Immature natural killer cell (primary cell): ENCODE data around the gene DLEC1. TPM values are rescaled to one million over a fixed set of nuclear protein-coding genes. Genes with fewer than 3 reads are reported as not detected.

Experiments used
- DNase-seq, 3 donors: peaks; one replicate each; pipeline ENCODE4 v3.0.0; 2022; ENCODE audit warnings: mixed read lengths in 1 of 3
- H3K27ac Mint-ChIP-seq, 6 donors: one replicate each; pipeline ENCODE4 v1.8.0; 2020; ENCODE audit warnings: mixed read lengths in 6 of 6, mild to moderate bottlenecking in 5 of 6, inconsistent platforms in 4 of 6, moderate library complexity in 3 of 6
- H3K27me3 Mint-ChIP-seq, 3 donors: one replicate each; pipeline ENCODE4 v1.8.0; 2020 to 2021; ENCODE audit warnings: low read depth in 3 of 3, mild to moderate bottlenecking in 3 of 3, mixed read lengths in 3 of 3, moderate library complexity in 3 of 3, inconsistent platforms in 1 of 3
- H3K36me3 Mint-ChIP-seq, 3 donors: one replicate each; pipeline ENCODE4 v1.8.0; 2020; ENCODE audit warnings: mixed read lengths in 3 of 3, inconsistent platforms in 2 of 3, mild to moderate bottlenecking in 2 of 3
- H3K4me1 Mint-ChIP-seq, 2 donors: one replicate each; pipeline ENCODE4 v1.8.0; 2020; ENCODE audit warnings: inconsistent platforms in 2 of 2, mild to moderate bottlenecking in 2 of 2, mixed read lengths in 2 of 2, moderate library complexity in 1 of 2
- H3K4me3 Mint-ChIP-seq, 5 donors: one replicate each; pipeline ENCODE4 v1.8.0; 2020; ENCODE audit warnings: mild to moderate bottlenecking in 5 of 5, mixed read lengths in 5 of 5, inconsistent platforms in 3 of 5, moderate library complexity in 3 of 5
- H3K9me3 Mint-ChIP-seq, 6 donors: one replicate each; pipeline ENCODE4 v1.8.0; 2020; ENCODE audit warnings: mild to moderate bottlenecking in 6 of 6, mixed read lengths in 6 of 6, inconsistent platforms in 4 of 6, moderate library complexity in 3 of 6
- polyA plus RNA-seq, 3 donors: library from polyadenylated mRNA; unstranded; fragments of 300-500 nt; fragmentation: Illumina TruSeq; gene quantifications; one replicate each; pipeline ENCODE4 v1.2.3, GENCODE V29; 2021

The DLEC1 gene
- polyA plus RNA-seq, 3 donors from 2014 or later: 0.16 to 2.4 (median 0.84) TPM

GRCh38 chr3:38136777-38137614 lies 98.0 kb downstream of the DLEC1 start, which contains the start of gene ACAA1:
ACAA1 (minus strand) TSS chr3:38137127; CDS start chr3:38137035, 92 bp downstream.
- Mint-ChIP-seq H3K9me3 (no peaks in the 10 kb centered on the region), H3K27ac (peak within 1 kb of the TSS; percentile 88 to 99 (median 98)), H3K36me3 (peaks cover 4 to 25% (median 7%) of the 10 kb centered on the region in 3 donors), H3K27me3 (peaks cover 0 to 18% (median 11%) of the 10 kb centered on the region in 3 donors), H3K4me3 (peak within 1 kb of the TSS; percentile 90 to 99 (median 95)), H3K4me1 (peaks cover 71 to 96% of the 10 kb centered on the region in 2 donors)
- peak; percentile 97 to 98 (median 97) for DNase-seq

DNA sequence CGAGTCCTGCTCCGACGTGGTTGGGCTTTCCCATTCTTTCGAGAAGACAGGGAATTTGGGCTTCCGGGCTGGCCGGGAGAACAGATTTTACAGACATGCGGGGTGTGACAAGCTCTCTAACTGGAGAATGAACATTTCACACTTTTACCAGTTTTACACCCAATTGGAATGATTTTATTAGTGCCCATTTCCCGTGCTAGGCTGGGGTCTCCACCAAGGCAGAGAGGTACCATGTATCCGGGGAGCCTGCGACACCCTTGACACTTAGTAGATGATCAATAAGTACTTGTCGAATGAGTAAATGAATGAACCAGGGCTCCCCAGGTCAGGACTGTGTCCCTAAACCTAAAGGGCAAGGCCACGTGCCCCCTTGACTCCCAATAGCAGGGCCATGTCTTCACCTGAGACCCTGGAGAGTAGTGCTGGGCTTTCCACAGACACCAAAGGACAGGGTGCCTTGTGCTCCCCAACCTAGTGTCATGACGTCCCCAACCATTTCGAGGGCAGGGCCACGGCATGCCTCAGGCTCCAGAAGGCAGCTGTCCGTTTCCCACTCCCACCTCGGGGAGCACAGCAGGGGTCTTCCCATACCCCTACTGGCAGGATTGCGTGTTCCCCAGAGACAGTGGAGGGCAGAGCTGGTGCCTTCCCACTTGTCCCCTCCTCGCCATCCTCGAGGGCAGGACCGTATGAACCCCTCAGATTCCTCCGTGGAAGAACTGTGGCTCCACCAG lies 98.8 kb downstream of the DLEC1 start:
- H3K27ac Mint-ChIP-seq: peak overlapping the region; percentile 88 to 99 (median 98)
- DNase-seq: peak; percentile 13 to 19 (median 16)
- peak overlapping the region; percentile 90 to 99 (median 95) for H3K4me3 Mint-ChIP-seq
- H3K36me3 Mint-ChIP-seq: peaks cover 4 to 28% (median 10%) of the 10 kb centered on the region in 3 donors
- H3K27me3 Mint-ChIP-seq: peaks cover 0 to 18% (median 11%) of the 10 kb centered on the region in 3 donors
- H3K9me3 Mint-ChIP-seq: no peaks in the 10 kb centered on the region
- peaks cover 70 to 90% of the 10 kb centered on the region in 2 donors for H3K4me1 Mint-ChIP-seq

DNA sequence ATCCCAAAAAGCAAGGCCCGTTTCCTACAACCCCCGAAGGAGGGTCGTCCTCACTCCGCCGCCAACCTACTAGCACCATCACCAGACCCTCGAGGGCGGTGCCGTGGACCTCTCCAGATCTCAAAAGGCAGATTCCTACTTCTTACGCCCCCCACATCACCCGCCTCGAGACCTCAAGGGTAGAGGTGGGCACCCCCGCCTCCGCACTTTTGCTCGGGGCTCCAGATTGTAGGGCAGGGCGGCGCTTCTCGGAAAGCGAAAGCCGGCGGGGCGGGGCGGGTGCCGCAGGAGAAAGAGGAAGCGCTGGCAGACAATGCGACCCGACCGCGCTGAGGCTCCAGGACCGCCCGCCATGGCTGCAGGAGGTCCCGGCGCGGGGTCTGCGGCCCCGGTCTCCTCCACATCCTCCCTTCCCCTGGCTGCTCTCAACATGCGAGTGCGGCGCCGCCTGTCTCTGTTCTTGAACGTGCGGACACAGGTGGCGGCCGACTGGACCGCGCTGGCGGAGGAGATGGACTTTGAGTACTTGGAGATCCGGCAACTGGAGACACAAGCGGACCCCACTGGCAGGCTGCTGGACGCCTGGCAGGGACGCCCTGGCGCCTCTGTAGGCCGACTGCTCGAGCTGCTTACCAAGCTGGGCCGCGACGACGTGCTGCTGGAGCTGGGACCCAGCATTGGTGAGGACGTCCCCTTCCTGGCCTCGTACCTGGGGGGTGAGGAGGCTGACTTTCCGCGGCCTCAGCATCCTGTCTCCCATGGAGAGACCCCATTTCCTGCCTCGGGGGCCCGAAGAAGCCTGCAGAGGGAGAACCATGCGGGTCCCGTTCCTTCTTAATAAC lies 99.6 kb downstream of the DLEC1 start, which contains the start of gene MYD88:
Gene MYD88 (plus strand): TSS at position 313 of the 842 bp plus-strand sequence. CDS start 40 bp downstream, at position 353.
- H3K27me3 Mint-ChIP-seq: peaks cover 0 to 16% (median 11%) of the 10 kb centered on the region in 3 donors
- peak within 1 kb of the TSS; percentile 88 to 99 (median 98) for H3K27ac Mint-ChIP-seq
- H3K4me1 Mint-ChIP-seq: peaks cover 68 to 82% of the 10 kb centered on the region in 2 donors
- peak within 1 kb of the TSS; percentile 90 to 99 (median 95) for H3K4me3 Mint-ChIP-seq
- no peaks in the 10 kb centered on the region for H3K9me3 Mint-ChIP-seq
- peak; percentile 84 to 86 (median 85) for DNase-seq
- H3K36me3 Mint-ChIP-seq: peaks cover 4 to 25% (median 10%) of the 10 kb centered on the region in 3 donors

DNA sequence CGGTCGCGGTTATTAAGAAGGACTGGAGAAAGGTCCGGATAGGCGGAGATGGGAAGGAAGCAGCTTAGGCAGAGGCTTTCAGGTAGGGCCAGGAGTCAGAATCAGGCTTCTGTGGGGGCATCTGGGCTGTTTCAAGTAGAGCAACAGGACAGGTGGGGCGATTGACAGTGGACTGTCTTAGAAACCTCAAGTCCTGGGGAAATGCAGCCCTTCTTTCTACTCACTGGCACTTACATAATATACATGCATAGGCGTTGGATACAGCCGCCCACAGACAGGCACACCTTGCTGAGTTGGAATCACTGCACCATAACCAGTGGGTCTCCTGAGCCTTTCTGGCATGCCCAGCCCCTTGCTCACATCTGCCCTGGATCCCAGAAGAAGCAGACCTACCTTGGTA lies 100.2 kb downstream of the DLEC1 start:
- peak overlapping the region; percentile 90 to 99 (median 95) for H3K4me3 Mint-ChIP-seq

DNA sequence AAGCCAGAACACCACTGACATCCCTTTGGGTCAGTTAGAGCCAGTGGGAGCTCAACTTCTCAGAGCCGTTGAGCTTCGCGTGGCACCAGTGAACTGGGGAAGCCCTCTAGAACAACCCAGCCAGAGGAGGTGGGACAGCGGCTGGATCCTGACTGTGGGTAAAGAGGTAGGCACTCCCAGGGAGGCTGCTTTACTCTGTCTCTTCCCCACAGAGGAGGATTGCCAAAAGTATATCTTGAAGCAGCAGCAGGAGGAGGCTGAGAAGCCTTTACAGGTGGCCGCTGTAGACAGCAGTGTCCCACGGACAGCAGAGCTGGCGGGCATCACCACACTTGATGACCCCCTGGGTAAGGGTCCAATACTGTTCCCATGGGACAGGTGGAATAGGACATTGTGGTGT lies 100.6 kb downstream of the DLEC1 start:
- Mint-ChIP-seq H3K9me3 (no peaks in the 10 kb centered on the region), H3K36me3 (peaks cover 4 to 20% (median 10%) of the 10 kb centered on the region in 3 donors), H3K4me1 (peaks cover 62 to 71% of the 10 kb centered on the region in 2 donors), H3K4me3 (peak overlapping the region; percentile 90 to 99 (median 95)), H3K27ac (peak overlapping the region; percentile 88 to 99 (median 98)), H3K27me3 (peaks cover 0 to 17% (median 11%) of the 10 kb centered on the region in 3 donors)
- no peak for DNase-seq

More for the DNA sequence above, 100.2 kb downstream of the DLEC1 start:
- DNase-seq: no peak
- H3K27ac Mint-ChIP-seq: peak overlapping the region; percentile 88 to 99 (median 98)
- H3K9me3 Mint-ChIP-seq: no peaks in the 10 kb centered on the region
- H3K27me3 Mint-ChIP-seq: peaks cover 0 to 17% (median 11%) of the 10 kb centered on the region in 3 donors
- peaks cover 64 to 76% of the 10 kb centered on the region in 2 donors for H3K4me1 Mint-ChIP-seq
- H3K36me3 Mint-ChIP-seq: peaks cover 6 to 23% (median 10%) of the 10 kb centered on the region in 3 donors

DNA sequence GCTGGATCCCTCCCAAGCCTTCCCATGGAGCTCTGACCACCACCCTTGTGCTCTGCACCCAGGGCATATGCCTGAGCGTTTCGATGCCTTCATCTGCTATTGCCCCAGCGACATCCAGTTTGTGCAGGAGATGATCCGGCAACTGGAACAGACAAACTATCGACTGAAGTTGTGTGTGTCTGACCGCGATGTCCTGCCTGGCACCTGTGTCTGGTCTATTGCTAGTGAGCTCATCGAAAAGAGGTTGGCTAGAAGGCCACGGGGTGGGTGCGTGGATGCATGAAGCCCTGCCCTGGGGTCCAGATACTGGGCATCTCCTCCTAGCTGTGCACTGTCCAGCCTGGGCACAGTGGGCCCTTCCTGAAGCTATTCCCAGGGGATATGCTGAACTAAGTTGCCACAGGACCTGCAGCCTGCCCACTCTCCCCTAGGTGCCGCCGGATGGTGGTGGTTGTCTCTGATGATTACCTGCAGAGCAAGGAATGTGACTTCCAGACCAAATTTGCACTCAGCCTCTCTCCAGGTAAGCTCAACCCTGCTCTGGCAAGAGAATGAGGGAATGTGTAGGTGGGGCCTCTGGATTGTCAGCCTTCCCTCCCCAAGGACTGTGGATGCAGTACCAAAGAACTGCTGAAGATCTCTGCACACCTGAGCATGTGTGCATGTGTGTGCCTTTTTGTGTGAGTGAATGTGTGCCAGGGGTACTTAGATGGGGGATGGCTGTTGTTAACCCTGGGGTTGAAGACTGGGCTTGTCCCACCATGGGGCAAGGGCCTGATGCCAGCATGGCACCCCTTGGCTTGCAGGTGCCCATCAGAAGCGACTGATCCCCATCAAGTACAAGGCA lies 101.5 kb downstream of the DLEC1 start:
- peaks cover 0 to 17% (median 11%) of the 10 kb centered on the region in 3 donors for H3K27me3 Mint-ChIP-seq
- H3K4me1 Mint-ChIP-seq: peaks cover 53 to 62% of the 10 kb centered on the region in 2 donors
- DNase-seq: no peak
- peak overlapping the region in 5 of 6 donors; percentile 37 to 88 (median 61) for H3K27ac Mint-ChIP-seq
- H3K4me3 Mint-ChIP-seq: peak overlapping the region; percentile 90 to 99 (median 95)
- H3K36me3 Mint-ChIP-seq: peaks cover 4 to 16% (median 10%) of the 10 kb centered on the region in 3 donors
- H3K9me3 Mint-ChIP-seq: peaks cover 0 to 2% (median 0%) of the 10 kb centered on the region in 6 donors

DNA sequence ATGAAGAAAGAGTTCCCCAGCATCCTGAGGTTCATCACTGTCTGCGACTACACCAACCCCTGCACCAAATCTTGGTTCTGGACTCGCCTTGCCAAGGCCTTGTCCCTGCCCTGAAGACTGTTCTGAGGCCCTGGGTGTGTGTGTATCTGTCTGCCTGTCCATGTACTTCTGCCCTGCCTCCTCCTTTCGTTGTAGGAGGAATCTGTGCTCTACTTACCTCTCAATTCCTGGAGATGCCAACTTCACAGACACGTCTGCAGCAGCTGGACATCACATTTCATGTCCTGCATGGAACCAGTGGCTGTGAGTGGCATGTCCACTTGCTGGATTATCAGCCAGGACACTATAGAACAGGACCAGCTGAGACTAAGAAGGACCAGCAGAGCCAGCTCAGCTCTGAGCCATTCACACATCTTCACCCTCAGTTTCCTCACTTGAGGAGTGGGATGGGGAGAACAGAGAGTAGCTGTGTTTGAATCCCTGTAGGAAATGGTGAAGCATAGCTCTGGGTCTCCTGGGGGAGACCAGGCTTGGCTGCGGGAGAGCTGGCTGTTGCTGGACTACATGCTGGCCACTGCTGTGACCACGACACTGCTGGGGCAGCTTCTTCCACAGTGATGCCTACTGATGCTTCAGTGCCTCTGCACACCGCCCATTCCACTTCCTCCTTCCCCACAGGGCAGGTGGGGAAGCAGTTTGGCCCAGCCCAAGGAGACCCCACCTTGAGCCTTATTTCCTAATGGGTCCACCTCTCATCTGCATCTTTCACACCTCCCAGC lies 102.4 kb downstream of the DLEC1 start:
- Mint-ChIP-seq H3K27ac (peak overlapping the region; percentile 37 to 88 (median 54)), H3K4me3 (peak overlapping the region in 4 of 5 donors; percentile 33 to 95 (median 57)), H3K27me3 (peaks cover 0 to 14% (median 9%) of the 10 kb centered on the region in 3 donors), H3K9me3 (peaks cover 3 to 8% (median 3%) of the 10 kb centered on the region in 6 donors), H3K4me1 (peaks cover 45 to 54% of the 10 kb centered on the region in 2 donors), H3K36me3 (peaks cover 7 to 20% (median 13%) of the 10 kb centered on the region in 3 donors)
- no peak for DNase-seq

DNA sequence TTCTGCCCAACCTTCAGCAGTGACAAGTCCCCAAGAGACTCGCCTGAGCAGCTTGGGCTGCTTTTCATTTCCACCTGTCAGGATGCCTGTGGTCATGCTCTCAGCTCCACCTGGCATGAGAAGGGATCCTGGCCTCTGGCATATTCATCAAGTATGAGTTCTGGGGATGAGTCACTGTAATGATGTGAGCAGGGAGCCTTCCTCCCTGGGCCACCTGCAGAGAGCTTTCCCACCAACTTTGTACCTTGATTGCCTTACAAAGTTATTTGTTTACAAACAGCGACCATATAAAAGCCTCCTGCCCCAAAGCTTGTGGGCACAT lies 102.9 kb downstream of the DLEC1 start:
- H3K4me3 Mint-ChIP-seq: no peak overlapping the region
- H3K27me3 Mint-ChIP-seq: peaks cover 0 to 12% (median 8%) of the 10 kb centered on the region in 3 donors
- peak overlapping the region in 4 of 6 donors; percentile 45 to 86 (median 62) for H3K27ac Mint-ChIP-seq
- H3K36me3 Mint-ChIP-seq: peaks cover 13 to 23% (median 17%) of the 10 kb centered on the region in 3 donors
- peaks cover 44 to 51% of the 10 kb centered on the region in 2 donors for H3K4me1 Mint-ChIP-seq
- peaks cover 5 to 14% (median 7%) of the 10 kb centered on the region in 6 donors for H3K9me3 Mint-ChIP-seq
- no peak for DNase-seq

GRCh38 chr3:38142959-38143358 lies 104.0 kb downstream of the DLEC1 start:
- Mint-ChIP-seq H3K4me1 (peaks cover 35 to 40% of the 10 kb centered on the region in 2 donors), H3K27me3 (peaks cover 0 to 8% (median 5%) of the 10 kb centered on the region in 3 donors), H3K36me3 (peaks cover 14 to 23% (median 18%) of the 10 kb centered on the region in 3 donors), H3K9me3 (peaks cover 5 to 16% (median 7%) of the 10 kb centered on the region in 6 donors), H3K27ac (no peak overlapping the region), H3K4me3 (no peak overlapping the region)
- DNase-seq: no peak

- H3K9me3 Mint-ChIP-seq: peaks cover 5 to 16% (median 7%) of the 10 kb centered on the region in 6 donors
- H3K4me1 Mint-ChIP-seq: peaks cover 30 to 35% of the 10 kb centered on the region in 2 donors
- no peak overlapping the region for H3K27ac Mint-ChIP-seq
- DNase-seq: no peak
- peaks cover 0 to 3% (median 2%) of the 10 kb centered on the region in 3 donors for H3K27me3 Mint-ChIP-seq
- peaks cover 14 to 23% (median 18%) of the 10 kb centered on the region in 3 donors for H3K36me3 Mint-ChIP-seq
- H3K4me3 Mint-ChIP-seq: no peak overlapping the region
These were observed 104.5 kb downstream of the DLEC1 start for GRCh38 chr3:38143511-38143910.

GRCh38 chr3:38146504-38146903 lies 107.5 kb downstream of the DLEC1 start:
- no peak overlapping the region for H3K4me3 Mint-ChIP-seq
- peaks cover 5 to 16% (median 7%) of the 10 kb centered on the region in 6 donors for H3K9me3 Mint-ChIP-seq
- peaks cover 14% of the 10 kb centered on the region in 3 donors for H3K36me3 Mint-ChIP-seq
- DNase-seq: no peak
- H3K27me3 Mint-ChIP-seq: peaks cover 0 to 1% (median 0%) of the 10 kb centered on the region in 3 donors
- no peak overlapping the region for H3K27ac Mint-ChIP-seq
- H3K4me1 Mint-ChIP-seq: peaks cover 8 to 13% of the 10 kb centered on the region in 2 donors
